GM19395 (cell line): ENCODE results near the gene DOCK9.

Experiments used
- ATAC-seq: cut with Tn5 transposase; IDR thresholded peaks from one replicate; pipeline ENCODE4 v1.9.1; 2021; ENCODE audit warnings: mild to moderate bottlenecking, moderate library complexity; ENCODE audit not compliant: unreplicated experiment

DOCK9 gene

GRCh38 chr13:98752467-98753290 is 225.2 kb downstream of the DOCK9 start, which contains the start of gene SLC15A1:
TSS of gene SLC15A1 (minus strand) at chr13:98752672. CDS start at chr13:98752598, 74 bp downstream.
- ATAC-seq = no peak

DNA sequence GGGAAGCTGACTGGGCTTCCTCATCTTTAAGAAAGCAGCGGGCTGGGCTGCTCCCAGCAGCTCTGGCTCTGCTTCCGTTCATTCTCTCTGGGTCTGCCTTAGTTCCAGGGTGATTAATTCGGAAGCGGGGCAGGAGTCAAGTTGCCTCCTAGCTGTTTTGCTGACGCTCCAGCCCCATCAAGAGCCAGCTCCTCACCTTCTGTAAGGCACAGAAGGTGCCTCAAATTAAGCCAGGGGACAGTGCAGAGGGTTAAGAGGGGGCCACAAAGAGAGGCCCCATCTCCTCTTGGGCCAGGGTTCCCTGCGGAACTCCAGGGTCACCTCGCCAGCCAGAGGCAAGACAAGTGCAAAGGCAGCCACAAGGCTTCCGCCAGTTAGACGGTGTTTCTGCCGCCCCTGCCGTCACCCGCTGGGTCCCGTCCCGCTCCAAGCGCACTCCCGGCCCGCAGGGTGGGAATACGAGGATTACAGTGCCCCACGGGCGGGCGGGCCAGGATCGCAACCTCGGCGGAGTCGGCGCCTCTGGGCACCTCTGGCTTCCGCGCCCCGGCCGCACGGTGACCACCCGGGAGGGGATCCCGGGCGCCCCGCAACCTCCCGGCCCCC is 225.9 kb downstream of the DOCK9 start:
- no peak for ATAC-seq

DNA sequence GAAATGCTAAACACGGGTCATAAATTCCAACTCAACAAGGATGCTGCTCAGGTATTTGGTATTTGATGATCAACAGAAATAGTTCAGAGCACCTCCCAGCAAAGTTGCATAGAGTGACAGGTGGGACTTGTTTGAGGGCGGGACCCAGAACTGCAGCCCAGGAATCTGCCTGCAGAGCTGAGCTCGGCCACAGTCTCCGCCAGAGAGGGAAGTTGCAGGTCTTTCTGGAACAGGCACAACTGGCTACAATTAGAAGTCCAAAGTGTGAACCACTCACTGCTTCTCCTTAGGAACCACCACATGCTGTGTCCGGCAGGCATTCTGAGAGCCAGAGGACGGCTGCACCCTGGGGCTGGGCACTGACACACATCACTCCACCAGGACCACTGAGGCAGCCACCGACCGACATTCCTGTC is 226.5 kb downstream of the DOCK9 start:
- no peak for ATAC-seq

- no peak for ATAC-seq
Observed at GRCh38 chr13:98749501-98749900, 228.4 kb downstream of the DOCK9 start.

DNA sequence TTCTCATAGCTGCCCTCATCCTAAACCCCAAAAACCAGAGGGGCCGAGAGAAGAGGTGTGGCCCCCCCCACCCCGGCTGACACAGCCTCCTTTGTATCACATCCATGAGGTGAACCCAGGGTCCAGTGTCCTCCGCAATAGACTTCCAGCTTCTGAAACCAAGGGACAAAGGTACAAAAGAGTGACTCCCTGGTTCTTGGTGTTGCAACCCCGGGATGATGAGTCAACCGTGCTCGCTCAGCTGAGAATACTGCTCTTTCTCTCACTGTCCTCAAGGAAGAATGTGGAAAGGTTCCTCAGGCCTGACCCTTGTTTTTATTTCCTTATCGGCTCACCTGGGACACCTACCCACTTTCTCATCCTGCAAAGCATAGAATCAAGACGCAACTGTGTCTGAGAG is 230.9 kb downstream of the DOCK9 start:
- no peak for ATAC-seq
